Transverse colon (tissue), 4 donors: ENCODE results near the gene P4HA1.

Source experiments
- CTCF ChIP-seq, 5 experiments: fragments of 200-600 bp in 3 of 5; fragments of 450-650 bp in 2 of 5; sonication (generic) in 3 of 5; IDR thresholded peaks; 1 replicate in 2 of 5; 2 replicates in 3 of 5; pipeline ENCODE4 v1.5.1; 2016 to 2017; ENCODE audit warnings: antibody characterized with exemption in 5 of 5, inconsistent platforms in 3 of 5, mild to moderate bottlenecking in 2 of 5, moderate library complexity in 1 of 5
- POLR2A ChIP-seq: fragments of 450-650 bp; IDR thresholded peaks from one replicate; pipeline ENCODE4 v1.6.1; 2016; ENCODE audit warnings: antibody characterized with exemption, mild to moderate bottlenecking, moderate library complexity
- POLR2AphosphoS5 ChIP-seq, 3 donors: sonication (generic); formaldehyde crosslinking; IDR thresholded peaks; one replicate each; pipeline ENCODE4 v1.6.1; 2016; ENCODE audit warnings: antibody characterized with exemption in 3 of 3

GRCh38 chr10:73119952-73120351 is 23.3 kb upstream of the P4HA1 start:
- TF ChIP-seq CTCF (IDR thresholded peaks at IDR 0.05) (no peak), POLR2A (no peak), POLR2AphosphoS5 (IDR thresholded peaks at IDR 0.05) (no peak)
